Chondrocyte (in vitro differentiated cells): ENCODE results near the gene CD44. TPM values are rescaled to one million over a fixed set of nuclear protein-coding genes. Genes with fewer than 3 reads are reported as not detected.

Experiments used
- DNase-seq: peaks from one replicate; pipeline ENCODE4 v3.0.0; 2021; ENCODE audit warnings: mixed read lengths, low spot score
- H3K27ac Mint-ChIP-seq: one replicate; pipeline ENCODE4 v1.8.0; 2021; ENCODE audit warnings: mild to moderate bottlenecking, moderate library complexity, mixed read lengths; ENCODE audit not compliant: unreplicated experiment
- H3K27me3 Mint-ChIP-seq: 2 replicates; pipeline ENCODE4 v1.8.0; 2021; ENCODE audit warnings: low read depth, mixed read lengths
- H3K36me3 Mint-ChIP-seq: 2 replicates; pipeline ENCODE4 v1.8.0; 2021; ENCODE audit warnings: low read depth, mixed read lengths
- H3K4me1 Mint-ChIP-seq: 2 replicates; pipeline ENCODE4 v1.8.0; 2021; ENCODE audit warnings: low read depth, mild to moderate bottlenecking, mixed read lengths
- H3K4me3 Mint-ChIP-seq: one replicate; pipeline ENCODE4 v1.8.0; 2021; ENCODE audit warnings: mild to moderate bottlenecking, moderate library complexity, mixed read lengths; ENCODE audit not compliant: unreplicated experiment
- H3K9me3 Mint-ChIP-seq: 2 replicates; pipeline ENCODE4 v1.8.0; 2021; ENCODE audit warnings: low read depth, mixed read lengths
- CTCF ChIP-seq: fragments of 200-600 bp; sonication (generic); IDR thresholded peaks from 2 replicates; pipeline ENCODE4 v1.5.0; 2021; ENCODE audit warnings: antibody characterized with exemption, mild to moderate bottlenecking, moderate library complexity
- total RNA-seq: library from RNA; stranded (reverse); gene quantifications from 3 replicates; pipeline ENCODE4 v1.2.1, GENCODE V29; 2021

CD44 gene
- total RNA-seq, 1 donor from 2014 or later: 179 TPM

GRCh38 chr11:35134403-35135148, 4.4 kb upstream of the CD44 start:
- no peaks in the 10 kb centered on the region for H3K27me3 Mint-ChIP-seq
- H3K27ac Mint-ChIP-seq: peak overlapping the region; percentile 2
- no peak for TF ChIP-seq CTCF
- peaks cover 16% of the 10 kb centered on the region for H3K4me1 Mint-ChIP-seq
- H3K4me3 Mint-ChIP-seq: no peak overlapping the region
- no peaks in the 10 kb centered on the region for H3K36me3 Mint-ChIP-seq
- DNase-seq: no peak
- no peaks in the 10 kb centered on the region for H3K9me3 Mint-ChIP-seq

- no peaks in the 10 kb centered on the region for H3K27me3 Mint-ChIP-seq
Measured at GRCh38 chr11:35135222-35135621, 3.7 kb upstream of the CD44 start.

GRCh38 chr11:35136311-35136710, 2.7 kb upstream of the CD44 start:
- TF ChIP-seq CTCF: no peak
- H3K27ac Mint-ChIP-seq: no peak overlapping the region
- peaks cover 33% of the 10 kb centered on the region for H3K4me1 Mint-ChIP-seq
- no peaks in the 10 kb centered on the region for H3K9me3 Mint-ChIP-seq
- H3K27me3 Mint-ChIP-seq: no peaks in the 10 kb centered on the region
- H3K4me3 Mint-ChIP-seq: no peak overlapping the region
- no peak for DNase-seq
- H3K36me3 Mint-ChIP-seq: no peaks in the 10 kb centered on the region

More at GRCh38 chr11:35135222-35135621, 3.7 kb upstream of the CD44 start:
- TF ChIP-seq CTCF: no peak
- DNase-seq: no peak
- Mint-ChIP-seq H3K4me1 (peaks cover 22% of the 10 kb centered on the region), H3K9me3 (no peaks in the 10 kb centered on the region), H3K27ac (no peak overlapping the region), H3K4me3 (no peak overlapping the region), H3K36me3 (no peaks in the 10 kb centered on the region)

GRCh38 chr11:35138058-35138457, 913 bp upstream of the CD44 start:
- H3K9me3 Mint-ChIP-seq: no peaks in the 10 kb centered on the region
- peaks cover 49% of the 10 kb centered on the region for H3K4me1 Mint-ChIP-seq
- no peaks in the 10 kb centered on the region for H3K27me3 Mint-ChIP-seq
- no peaks in the 10 kb centered on the region for H3K36me3 Mint-ChIP-seq
- DNase-seq: no peak
- peak overlapping the region; percentile 86 for H3K4me3 Mint-ChIP-seq
- no peak for TF ChIP-seq CTCF
- no peak overlapping the region for H3K27ac Mint-ChIP-seq

GRCh38 chr11:35138606-35138942, 397 bp upstream of the CD44 start:
- DNase-seq: no peak
- peaks cover 54% of the 10 kb centered on the region for H3K4me1 Mint-ChIP-seq
- no peaks in the 10 kb centered on the region for H3K27me3 Mint-ChIP-seq
- no peaks in the 10 kb centered on the region for H3K36me3 Mint-ChIP-seq
- H3K27ac Mint-ChIP-seq: peak overlapping the region; percentile 93
- H3K9me3 Mint-ChIP-seq: no peaks in the 10 kb centered on the region
- peak overlapping the region; percentile 86 for H3K4me3 Mint-ChIP-seq
- no peak for TF ChIP-seq CTCF
